Measurements from ENCODE around the gene ANKRD23.

The ANKRD23 gene

GRCh38 chr2:96828436-96828835 is 15.4 kb downstream of the ANKRD23 start:
- Histone ChIP-seq H3K4me3 (ENCODE audit: low read length) (no peak overlapping the region), H3K27ac (ENCODE audit: low read length) (no peak overlapping the region), H3K4me2 (ENCODE audit: low read length) (no peak overlapping the region), H3K27me3 (ENCODE audit: low read depth, low read length) (no peaks in the 10 kb centered on the region), H3K36me3 (replicated peaks; ENCODE audit: low read depth, low read length) (peaks cover 26% of the 10 kb centered on the region), H3K79me2 (ENCODE audit: low read length) (peaks cover 3% of the 10 kb centered on the region; the same call in 1 of the 2 replicates), H3K9ac (ENCODE audit: low read length) (no peak overlapping the region), H3K9me3 (ENCODE audit: insufficient read depth, low read length) (no peaks in the 10 kb centered on the region), H4K20me1 (ENCODE audit: insufficient read depth, low read length) (no peaks in the 10 kb centered on the region), H3K4me1 (ENCODE audit: low read length) (no peaks in the 10 kb centered on the region), H2AFZ (ENCODE audit: low read depth, low read length) (no peak overlapping the region)
- TF ChIP-seq CTCF (IDR thresholded peaks at IDR 0.05; ENCODE audit: low read depth, low read length) (no peak), EZH2phosphoT487 (IDR thresholded peaks at IDR 0.05; ENCODE audit: low read depth) (no peak)

- Histone ChIP-seq H3K4me3 (ENCODE audit: low read length) (no peak overlapping the region), H3K9ac (ENCODE audit: low read length) (no peak overlapping the region), H2AFZ (ENCODE audit: low read depth, low read length) (no peak overlapping the region), H3K4me2 (ENCODE audit: low read length) (no peak overlapping the region), H3K27ac (ENCODE audit: low read length) (no peak overlapping the region), H3K27me3 (ENCODE audit: low read depth, low read length) (no peaks in the 10 kb centered on the region), H4K20me1 (ENCODE audit: insufficient read depth, low read length) (no peaks in the 10 kb centered on the region), H3K4me1 (ENCODE audit: low read length) (no peaks in the 10 kb centered on the region), H3K79me2 (ENCODE audit: low read length) (peaks cover 7% of the 10 kb centered on the region; the same call in 1 of the 2 replicates), H3K36me3 (replicated peaks; ENCODE audit: low read depth, low read length) (peaks cover 26% of the 10 kb centered on the region), H3K9me3 (ENCODE audit: insufficient read depth, low read length) (no peaks in the 10 kb centered on the region)
- TF ChIP-seq CTCF (IDR thresholded peaks at IDR 0.05; ENCODE audit: low read depth, low read length) (no peak), EZH2phosphoT487 (IDR thresholded peaks at IDR 0.05; ENCODE audit: low read depth) (no peak)
These were observed 17.1 kb downstream of the ANKRD23 start for GRCh38 chr2:96826546-96827278.

DNA sequence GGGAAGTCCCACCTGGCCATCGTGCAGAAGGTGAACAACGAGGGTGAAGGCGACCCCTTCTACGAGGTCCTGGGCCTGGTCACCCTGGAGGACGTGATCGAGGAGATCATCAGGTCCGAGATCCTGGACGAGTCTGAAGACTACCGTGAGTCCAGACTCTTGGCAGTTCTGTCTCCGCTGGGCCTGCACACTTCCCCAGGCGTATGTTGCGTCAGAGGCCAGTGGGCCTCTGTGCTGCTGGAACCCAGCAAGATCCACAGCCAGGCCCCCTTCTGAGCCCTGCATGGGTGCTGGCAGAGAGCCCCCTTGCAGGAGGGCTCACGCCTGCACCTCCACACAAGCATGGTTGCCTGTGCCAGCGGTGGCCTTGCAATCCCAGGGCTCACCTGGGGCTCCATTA is 18.8 kb downstream of the ANKRD23 start:
- Histone ChIP-seq H3K27ac (ENCODE audit: low read length) (no peak overlapping the region), H3K9me3 (ENCODE audit: insufficient read depth, low read length) (no peaks in the 10 kb centered on the region), H3K4me2 (ENCODE audit: low read length) (no peak overlapping the region), H3K9ac (ENCODE audit: low read length) (no peak overlapping the region), H3K4me1 (ENCODE audit: low read length) (no peaks in the 10 kb centered on the region), H3K4me3 (ENCODE audit: low read length) (no peak overlapping the region), H4K20me1 (ENCODE audit: insufficient read depth, low read length) (peaks cover 5% of the 10 kb centered on the region; the same call in 1 of the 2 replicates), H3K79me2 (ENCODE audit: low read length) (peaks cover 14% of the 10 kb centered on the region), H3K36me3 (replicated peaks; ENCODE audit: low read depth, low read length) (peaks cover 17% of the 10 kb centered on the region), H3K27me3 (ENCODE audit: low read depth, low read length) (no peaks in the 10 kb centered on the region), H2AFZ (ENCODE audit: low read depth, low read length) (no peak overlapping the region)
- TF ChIP-seq EZH2phosphoT487 (IDR thresholded peaks at IDR 0.05; ENCODE audit: low read depth) = no peak
- TF ChIP-seq CTCF (IDR thresholded peaks at IDR 0.05; ENCODE audit: low read depth, low read length) = no peak

GRCh38 chr2:96824079-96824870 is 19.5 kb downstream of the ANKRD23 start:
- Histone ChIP-seq H4K20me1 (ENCODE audit: insufficient read depth, low read length) (peaks cover 11% of the 10 kb centered on the region; the same call in 1 of the 2 replicates), H3K4me2 (ENCODE audit: low read length) (no peak overlapping the region), H3K9ac (ENCODE audit: low read length) (no peak overlapping the region), H3K4me1 (ENCODE audit: low read length) (no peaks in the 10 kb centered on the region), H3K27ac (ENCODE audit: low read length) (no peak overlapping the region), H3K9me3 (ENCODE audit: insufficient read depth, low read length) (no peaks in the 10 kb centered on the region), H3K79me2 (ENCODE audit: low read length) (peaks cover 17% of the 10 kb centered on the region), H3K36me3 (replicated peaks; ENCODE audit: low read depth, low read length) (peaks cover 11% of the 10 kb centered on the region), H2AFZ (ENCODE audit: low read depth, low read length) (no peak overlapping the region), H3K4me3 (ENCODE audit: low read length) (no peak overlapping the region), H3K27me3 (ENCODE audit: low read depth, low read length) (no peaks in the 10 kb centered on the region)
- TF ChIP-seq CTCF (IDR thresholded peaks at IDR 0.05; ENCODE audit: low read depth, low read length) (no peak), EZH2phosphoT487 (IDR thresholded peaks at IDR 0.05; ENCODE audit: low read depth) (no peak)
